ENCODE measurements around the gene PSIP1. TPM values are rescaled to one million over a fixed set of nuclear protein-coding genes. Genes with fewer than 3 reads are reported as not detected.
A peak's percentile ranks its signal among the peaks of the same experiment; 100 is the strongest.

Gene PSIP1
- total and polyA plus RNA-seq, 2 of the 4 experiments (the other 2 are of a cell fraction) = 21.8 to 27.2 TPM

- peaks cover 12% of the 10 kb centered on the region for H3K9me1 ChIP-seq (ENCODE audit: insufficient read depth, low read length)
- peaks cover 13% of the 10 kb centered on the region for H3K36me3 ChIP-seq (ENCODE audit: control insufficient read depth, insufficient read depth, low read length)
- H2BK15ac ChIP-seq (ENCODE audit: low read depth, low read length) = 0 out of 3 replicates have a peak overlapping the region, but pooled peaks have one; percentile 7
- intact Hi-C loops (cut with micrococcal nuclease) = no loop called here
- no peak overlapping the region for H4K91ac ChIP-seq (ENCODE audit: insufficient read depth, low read depth, low read length)
- DNase-seq = no peak
- no peak overlapping the region for H3K27ac ChIP-seq (ENCODE audit: insufficient read depth, low read length)
- peaks cover 15 to 30% of the 10 kb centered on the region in 2 experiments for H3K79me1 ChIP-seq (ENCODE audit: low read depth in 1 of 2, low read length in 2 of 2)
- POLR2A ChIA-PET (ENCODE audit: unreplicated experiment) = interaction anchor here (0.8 kb wide), 1 partner anchor 144 kb away, joined by 3 read pairs; no protein-coding TSS in a partner anchor
- H2AK5ac ChIP-seq (ENCODE audit: low read depth, low read length) = peak overlapping the region; percentile 40; the same call in 1 of the 2 replicates
- no peak overlapping the region for H2BK20ac ChIP-seq (ENCODE audit: low read depth, low read length)
- no peak overlapping the region for H2BK120ac ChIP-seq (ENCODE audit: low read depth, low read length)
- H3K27me3 ChIP-seq (ENCODE audit: control insufficient read depth, insufficient read depth, low read length) = no peaks in the 10 kb centered on the region
- no peak overlapping the region for H3K4me2 ChIP-seq (ENCODE audit: low read depth, low read length)
- H2AK9ac ChIP-seq (replicated peaks; ENCODE audit: low read depth, low read length, poor library complexity) = no peak overlapping the region
- no peak for ATAC-seq (ENCODE audit: low read depth)
- CTCF ChIA-PET = no interaction called here
- in situ Hi-C loops (cut with MboI; ENCODE audit: low sequenced_read_pairs) = no loop called here
- TF ChIP-seq MAZ (IDR thresholded peaks at IDR 0.05; ENCODE audit: borderline replicate concordance, low read depth, low read length) (no peak), MAFK (IDR thresholded peaks at IDR 0.05; ENCODE audit: low read depth, low read length) (no peak), RAD21 (IDR thresholded peaks at IDR 0.05; ENCODE audit: low read length) (no peak), RCOR1 (IDR thresholded peaks at IDR 0.05; ENCODE audit: insufficient replicate concordance, low read length) (no peak), NFE2L2 (IDR thresholded peaks at IDR 0.05; ENCODE audit: low read depth, low read length) (no peak)
- no peak overlapping the region for H3K14ac ChIP-seq (replicated peaks; ENCODE audit: low read depth, low read length)
- WGBS, 2 experiments (ENCODE audit: extremely low coverage in 2 of 2, insufficient read length in 1 of 2) = 80% methylated on average over 3 of the region's 6 CpGs; no CpG with 5 or more reads in 1 of the 2 experiments
- peak overlapping the region; percentile 97 to 98 for H4K8ac ChIP-seq (ENCODE audit: low read depth in 2 of 2, low read length in 2 of 2)
- no peak overlapping the region for H2BK5ac ChIP-seq (ENCODE audit: low read depth, low read length, poor library complexity, severe bottlenecking)
- H4K5ac ChIP-seq (ENCODE audit: low read depth, low read length) = peak overlapping the region; percentile 97
- H3K56ac ChIP-seq (ENCODE audit: extremely low read depth, insufficient read depth, low read length) = no peak overlapping the region
- no TSS peak for BruUV-seq (replicated peaks)
- peaks cover 3% of the 10 kb centered on the region for H3K4me1 ChIP-seq (ENCODE audit: control insufficient read depth, insufficient read depth, low read length)
- H2AFZ ChIP-seq (replicated peaks; ENCODE audit: low read length, poor library complexity) = no peak overlapping the region
- H3K4ac ChIP-seq (ENCODE audit: low read depth, low read length) = no peak overlapping the region; the same call in 1 of the 2 replicates
- no peak overlapping the region for H3K9ac ChIP-seq (ENCODE audit: low read depth, low read length)
- no peak overlapping the region for H3K4me3 ChIP-seq (ENCODE audit: insufficient read depth, low read depth, low read length)
- dilution Hi-C loops (cut with HindIII; ENCODE audit: low sequenced_read_pairs, unreplicated experiment) = no loop called here
- peaks cover 14% of the 10 kb centered on the region; the same call in 1 of the 2 replicates for H4K20me1 ChIP-seq (ENCODE audit: insufficient read depth, low read length)
- no peaks in the 10 kb centered on the region for H3K9me3 ChIP-seq (ENCODE audit: control insufficient read depth, insufficient read depth, low read length)
- no peak overlapping the region; the same call in 1 of the 2 replicates for H3K23ac ChIP-seq (ENCODE audit: low read depth, low read length)
- no peak overlapping the region for H3K18ac ChIP-seq (ENCODE audit: low read depth, low read length)
These were observed 89.2 kb downstream of the PSIP1 start for GRCh38 chr9:15421532-15421931.
